Putamen (tissue), 1 donor: ENCODE measurements around the gene EXOC6B.

Source experiments
- DNase-seq: peaks from one replicate; pipeline ENCODE4 v3.0.0-alpha.2; 2016; ENCODE audit warnings: low spot score

Gene EXOC6B

GRCh38 chr2:72734432-72734831, 91.4 kb downstream of the EXOC6B start:
- no peak for DNase-seq

- DNase-seq: no peak
Observed at GRCh38 chr2:72731116-72731515, 94.7 kb downstream of the EXOC6B start.

- no peak for DNase-seq
Observed at GRCh38 chr2:72727356-72727755, 98.5 kb downstream of the EXOC6B start.

GRCh38 chr2:72723769-72724370, 102.0 kb downstream of the EXOC6B start:
- DNase-seq: no peak

GRCh38 chr2:72722492-72723070, 103.3 kb downstream of the EXOC6B start:
- DNase-seq: no peak

GRCh38 chr2:72719416-72719815, 106.4 kb downstream of the EXOC6B start:
- no peak for DNase-seq

- DNase-seq: no peak
Observed at GRCh38 chr2:72718876-72719275, 107.0 kb downstream of the EXOC6B start.

- no peak for DNase-seq
Observed at GRCh38 chr2:72716601-72717000, 109.2 kb downstream of the EXOC6B start.

GRCh38 chr2:72713857-72714256, 112.0 kb downstream of the EXOC6B start:
- no peak for DNase-seq

- no peak for DNase-seq
Observed at GRCh38 chr2:72712977-72713376, 112.9 kb downstream of the EXOC6B start.

- no peak for DNase-seq
Observed at GRCh38 chr2:72712304-72712703, 113.5 kb downstream of the EXOC6B start.

- no peak for DNase-seq
Observed at GRCh38 chr2:72710418-72711152, 115.2 kb downstream of the EXOC6B start.

- no peak for DNase-seq
Observed at GRCh38 chr2:72708236-72708635, 117.6 kb downstream of the EXOC6B start.

- no peak for DNase-seq
Observed at GRCh38 chr2:72698300-72698699, 127.5 kb downstream of the EXOC6B start.

- DNase-seq: no peak
Observed at GRCh38 chr2:72696559-72696958, 129.3 kb downstream of the EXOC6B start.

GRCh38 chr2:72695676-72696075, 130.2 kb downstream of the EXOC6B start:
- no peak for DNase-seq

GRCh38 chr2:72694715-72695496, 130.9 kb downstream of the EXOC6B start:
- no peak for DNase-seq

- no peak for DNase-seq
Observed at GRCh38 chr2:72689579-72690195, 136.1 kb downstream of the EXOC6B start.

- DNase-seq: no peak
Observed at GRCh38 chr2:72685638-72686213, 140.1 kb downstream of the EXOC6B start.

- DNase-seq: no peak
Observed at GRCh38 chr2:72682061-72682460, 143.8 kb downstream of the EXOC6B start.

GRCh38 chr2:72681016-72681995, 144.5 kb downstream of the EXOC6B start:
- DNase-seq: no peak
